ENCODE measurements around the gene FLNC.
A peak's percentile ranks its signal among the peaks of the same experiment; 100 is the strongest.

- TF ChIP-seq SP1 (IDR thresholded peaks at IDR 0.05) (no peak), SP1 (CRISPR knock-in tag; IDR thresholded peaks at IDR 0.05) (0 out of 2 replicates have a peak, but pooled peaks have one; percentile 11), NFYB (CRISPR knock-in tag; IDR thresholded peaks at IDR 0.05) (no peak), JUND (CRISPR knock-in tag; IDR thresholded peaks at IDR 0.05) (no peak), ZNF7 (CRISPR knock-in tag; IDR thresholded peaks at IDR 0.05) (no peak)
- TF ChIP-seq, protein P1, sequence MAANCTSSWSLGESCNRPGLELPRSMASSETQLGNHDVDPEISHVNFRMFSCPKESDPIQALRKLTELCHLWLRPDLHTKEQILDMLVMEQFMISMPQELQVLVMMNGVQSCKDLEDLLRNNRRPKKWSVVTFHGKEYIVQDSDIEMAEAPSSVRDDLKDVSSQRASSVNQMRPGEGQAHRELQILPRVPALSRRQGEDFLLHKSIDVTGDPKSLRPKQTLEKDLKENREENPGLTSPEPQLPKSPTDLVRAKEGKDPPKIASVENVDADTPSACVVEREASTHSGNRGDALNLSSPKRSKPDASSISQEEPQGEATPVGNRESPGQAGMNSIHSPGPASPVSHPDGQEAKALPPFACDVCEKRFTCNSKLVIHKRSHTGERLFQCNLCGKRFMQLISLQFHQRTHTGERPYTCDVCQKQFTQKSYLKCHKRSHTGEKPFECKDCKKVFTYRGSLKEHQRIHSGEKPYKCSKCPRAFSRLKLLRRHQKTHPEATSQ (CRISPR knock-in tag; IDR thresholded peaks at IDR 0.05; ENCODE audit: borderline replicate concordance): no peak
Observed at GRCh38 chr7:128841921-128842673, 11.9 kb downstream of the FLNC start.
